ENCODE measurements around the gene MMP20.

GRCh38 chr11:102596578-102596977 lies 28.6 kb downstream of the MMP20 start:
- no peak for TF ChIP-seq CTCF (IDR thresholded peaks at IDR 0.05)
- no peak for TF ChIP-seq POLR2A (IDR thresholded peaks at IDR 0.05; ENCODE audit: low read depth)
- TF ChIP-seq EP300 (IDR thresholded peaks at IDR 0.05): no peak
- no peak for TF ChIP-seq POLR2AphosphoS5 (IDR thresholded peaks at IDR 0.05)

All from esophagus muscularis mucosa (tissue), 4 donors.